Suprapubic skin (tissue), 4 donors: ENCODE data around the gene SYK.

Experiments
- CTCF ChIP-seq, 2 donors: fragments of 200-600 bp in 1 of 2; fragments of 450-650 bp in 1 of 2; sonication (generic) in 1 of 2; IDR thresholded peaks; one replicate each; pipeline ENCODE4 v1.5.1; 2016 to 2019; ENCODE audit warnings: antibody characterized with exemption in 2 of 2, mild to moderate bottlenecking in 1 of 2, moderate library complexity in 1 of 2
- EP300 ChIP-seq: sonication (generic); formaldehyde crosslinking; IDR thresholded peaks from one replicate; pipeline ENCODE4 v1.6.1; 2017; ENCODE audit warnings: antibody characterized with exemption
- POLR2A ChIP-seq, 2 donors: fragments of 450-650 bp; IDR thresholded peaks; one replicate each; pipeline ENCODE4 v1.6.1; 2017; ENCODE audit warnings: antibody characterized with exemption in 2 of 2, mild to moderate bottlenecking in 2 of 2, moderate library complexity in 2 of 2
- POLR2AphosphoS5 ChIP-seq, 3 donors: sonication (generic); formaldehyde crosslinking; IDR thresholded peaks; one replicate each; pipeline ENCODE4 v1.6.1; 2017; ENCODE audit warnings: antibody characterized with exemption in 3 of 3

- TF ChIP-seq CTCF (IDR thresholded peaks at IDR 0.05) = no peak
- TF ChIP-seq POLR2A (IDR thresholded peaks at IDR 0.05) = no peak
- TF ChIP-seq EP300 = no peak
- no peak for TF ChIP-seq POLR2AphosphoS5 (IDR thresholded peaks at IDR 0.05)
Measured at GRCh38 chr9:90884178-90884577, 82.6 kb downstream of the SYK start.
